PFSK-1 (cell line): ENCODE measurements around the gene SHF.

Experiments used
- FOXP2 ChIP-seq: optimal IDR thresholded peaks from 2 replicates; pipeline ENCODE3; 2011; ENCODE audit warnings: borderline replicate concordance, control low read depth, inconsistent platforms; ENCODE audit not compliant: insufficient read depth; ENCODE audit errors: extremely low read length, extremely low read depth
- POLR2AphosphoS5 ChIP-seq: IDR thresholded peaks from 2 replicates; pipeline ENCODE4 v1.6.1; 2012; ENCODE audit warnings: low read depth, mild to moderate bottlenecking, control low read depth, low read length, moderate library complexity
- REST ChIP-seq, 2 experiments: IDR thresholded peaks; 2 replicates each; pipeline versions ENCODE4 v1.6.1 to v1.8.0; 2011 to 2012; ENCODE audit warnings: low read depth in 2 of 2, low read length in 2 of 2, control low read depth in 1 of 2, inconsistent platforms in 1 of 2, mild to moderate bottlenecking in 1 of 2, moderate library complexity in 1 of 2; ENCODE audit not compliant: insufficient read depth in 1 of 2
- SIN3A ChIP-seq: IDR thresholded peaks from 2 replicates; pipeline ENCODE4 v1.6.1; 2012; ENCODE audit warnings: mild to moderate bottlenecking, low read length, moderate library complexity, borderline replicate concordance; ENCODE audit not compliant: insufficient read depth
- TAF1 ChIP-seq: IDR thresholded peaks from 2 replicates; pipeline ENCODE4 v1.6.1; 2012; ENCODE audit warnings: low read length, control low read depth, borderline replicate concordance; ENCODE audit not compliant: insufficient read depth

DNA sequence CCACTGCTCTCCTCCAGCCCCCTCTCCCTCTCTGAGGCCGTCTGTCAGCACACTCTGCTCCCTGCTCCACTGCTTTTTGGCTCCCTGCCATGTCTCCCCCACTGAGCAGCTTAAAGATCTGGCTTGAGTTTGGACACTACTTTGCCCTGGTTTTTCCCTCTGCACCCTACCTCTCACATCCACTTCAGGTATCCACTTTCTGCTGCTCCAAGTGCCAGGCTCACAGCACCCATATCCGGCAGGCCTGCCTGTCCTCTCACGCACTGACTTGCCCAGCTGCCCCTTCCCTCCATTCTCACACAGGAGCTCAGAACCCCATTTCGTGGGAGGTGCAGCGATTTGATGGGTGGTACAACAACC is 54.2 kb downstream of the SHF start:
- TF ChIP-seq REST (IDR thresholded peaks at IDR 0.05; ENCODE audit: insufficient read depth in 1 of 2, low read depth in 2 of 2, low read length in 2 of 2) = no peak
- no peak for TF ChIP-seq POLR2AphosphoS5
- TF ChIP-seq TAF1 = no peak
- no peak for TF ChIP-seq SIN3A
- TF ChIP-seq FOXP2 = no peak
